ENCODE data around the gene ZNF319. TPM values are rescaled to one million over a fixed set of nuclear protein-coding genes. Genes with fewer than 3 reads are reported as not detected.

The ZNF319 gene
- total RNA-seq, 1 donor from 2014 or later, result 3.1 TPM

DNA sequence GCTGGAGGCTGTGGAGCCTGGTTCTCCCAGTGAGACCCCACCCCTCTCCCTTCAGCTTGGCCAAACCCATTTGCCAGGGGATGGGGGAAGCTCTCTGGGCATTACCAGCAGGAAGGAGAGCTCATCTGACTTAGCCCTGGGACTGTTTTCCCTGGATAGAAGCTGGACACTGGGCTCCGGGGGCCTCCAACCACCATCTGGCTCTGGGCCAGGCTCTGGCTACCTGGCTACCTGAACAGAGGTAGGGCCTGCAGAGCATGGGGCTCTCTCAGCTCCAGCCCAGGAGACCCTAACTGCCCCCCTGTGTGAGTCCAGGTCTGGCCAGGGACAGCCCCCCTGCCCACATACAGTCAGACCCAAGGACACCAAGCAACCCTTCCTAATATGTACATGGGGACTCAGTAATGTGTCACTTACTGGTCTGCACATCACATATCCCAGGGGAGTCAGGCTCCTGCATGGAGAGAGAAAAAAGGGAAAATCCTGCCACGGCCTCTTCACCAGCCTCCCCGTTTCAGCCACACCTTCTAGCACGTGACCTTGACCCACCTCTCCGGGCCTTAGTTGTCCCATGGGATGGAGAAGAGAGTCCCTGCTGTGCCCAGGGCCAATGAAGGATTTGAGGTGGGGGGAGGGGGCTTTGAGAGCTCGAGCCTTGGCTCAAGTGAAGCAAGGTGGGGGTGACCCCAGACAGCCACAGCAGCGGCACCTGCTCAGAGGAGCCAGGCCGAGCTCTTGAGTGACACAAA, 43.4 kb downstream of the ZNF319 start:
- Histone ChIP-seq H3K9ac (ENCODE audit: low read depth in 1 of 3, low read length in 3 of 3) (no peak overlapping the region), H3K36me3 (ENCODE audit: control insufficient read depth in 3 of 3, insufficient read depth in 3 of 3, low read length in 3 of 3) (no peaks in the 10 kb centered on the region), H3K9me3 (ENCODE audit: control insufficient read depth in 3 of 3, low read length in 3 of 3) (no peaks in the 10 kb centered on the region), H3K4me3 (ENCODE audit: low read length in 3 of 3) (no peak overlapping the region), H3K4me1 (ENCODE audit: control insufficient read depth in 3 of 3, insufficient read depth in 3 of 3, low read length in 3 of 3) (no peaks in the 10 kb centered on the region), H3K27ac (ENCODE audit: low read depth, low read length) (no peak overlapping the region), H3K27me3 (ENCODE audit: control insufficient read depth in 3 of 3, insufficient read depth in 3 of 3, low read length in 3 of 3) (peaks cover 0 to 7% (median 0%) of the 10 kb centered on the region in 3 donors)

DNA sequence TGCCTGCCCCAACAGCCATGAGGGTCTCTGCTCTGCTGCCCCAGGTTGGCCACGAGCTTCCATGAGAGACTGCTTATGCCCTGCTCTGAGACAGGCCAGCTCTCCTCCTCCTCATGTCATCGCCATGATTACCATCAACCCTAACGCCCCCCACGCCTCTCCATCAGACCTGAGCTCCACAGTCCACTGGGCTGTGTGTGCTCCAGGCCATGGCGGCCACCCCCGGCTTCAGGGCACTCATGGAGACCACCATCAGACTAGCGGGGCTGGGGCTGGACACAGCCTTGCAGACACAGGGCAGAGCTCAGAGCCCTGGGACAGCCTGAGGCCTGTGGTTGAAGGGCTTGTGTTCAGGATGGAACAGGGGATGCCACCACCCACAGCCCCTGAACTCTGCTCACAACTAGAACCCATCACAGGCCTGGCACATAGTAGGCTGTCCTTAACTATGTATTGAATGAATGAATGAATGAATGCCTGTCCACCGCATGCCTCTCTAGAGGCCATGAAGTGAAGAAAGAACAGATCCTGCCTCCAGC, 44.1 kb downstream of the ZNF319 start:
- H3K27me3 ChIP-seq (ENCODE audit: control insufficient read depth in 3 of 3, insufficient read depth in 3 of 3, low read length in 3 of 3), result peaks cover 0 to 7% (median 0%) of the 10 kb centered on the region in 3 donors
- no peaks in the 10 kb centered on the region for H3K4me1 ChIP-seq (ENCODE audit: control insufficient read depth in 3 of 3, insufficient read depth in 3 of 3, low read length in 3 of 3)
- no peaks in the 10 kb centered on the region for H3K9me3 ChIP-seq (ENCODE audit: control insufficient read depth in 3 of 3, low read length in 3 of 3)
- no peaks in the 10 kb centered on the region for H3K36me3 ChIP-seq (ENCODE audit: control insufficient read depth in 3 of 3, insufficient read depth in 3 of 3, low read length in 3 of 3)
- no peak overlapping the region for H3K27ac ChIP-seq (ENCODE audit: low read depth, low read length)
- H3K9ac ChIP-seq (ENCODE audit: low read depth in 1 of 3, low read length in 3 of 3), result no peak overlapping the region
- H3K4me3 ChIP-seq (ENCODE audit: low read length in 3 of 3), result no peak overlapping the region

DNA sequence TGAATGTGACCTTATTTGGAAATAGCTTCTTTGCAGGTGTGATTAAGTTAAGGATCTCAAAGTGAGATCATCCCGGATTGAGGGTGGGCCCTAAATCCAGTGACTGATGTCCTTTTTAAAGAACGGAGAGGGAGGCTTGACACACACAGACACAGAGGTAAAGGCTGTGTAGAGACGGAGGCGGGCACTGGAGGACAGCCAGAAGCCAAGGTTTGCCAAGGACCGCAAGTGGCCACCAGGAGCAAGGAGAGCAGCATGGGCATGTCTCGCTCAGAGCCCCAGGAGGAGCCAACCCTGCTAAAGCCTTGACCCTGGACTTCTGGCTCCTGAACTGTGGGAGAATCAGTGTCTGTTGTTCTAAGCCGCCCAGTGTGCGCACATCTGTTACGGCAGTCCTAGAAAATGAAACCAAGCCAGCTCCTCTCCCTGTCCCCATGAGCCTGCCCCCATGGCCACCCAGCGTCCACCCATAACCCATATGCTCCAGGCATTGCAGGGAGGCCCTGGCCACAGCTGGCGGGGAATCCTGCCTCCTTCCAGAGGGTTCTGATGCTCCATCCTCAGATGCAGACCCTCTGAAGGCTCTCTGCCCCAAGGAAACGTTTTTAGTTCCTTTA, 44.8 kb downstream of the ZNF319 start:
- H3K9ac ChIP-seq (ENCODE audit: low read depth in 1 of 3, low read length in 3 of 3), result no peak overlapping the region
- H3K36me3 ChIP-seq (ENCODE audit: control insufficient read depth in 3 of 3, insufficient read depth in 3 of 3, low read length in 3 of 3), result no peaks in the 10 kb centered on the region
- no peaks in the 10 kb centered on the region for H3K4me1 ChIP-seq (ENCODE audit: control insufficient read depth in 3 of 3, insufficient read depth in 3 of 3, low read length in 3 of 3)
- H3K9me3 ChIP-seq (ENCODE audit: control insufficient read depth in 3 of 3, low read length in 3 of 3), result no peaks in the 10 kb centered on the region
- peaks cover 0 to 7% (median 2%) of the 10 kb centered on the region in 3 donors for H3K27me3 ChIP-seq (ENCODE audit: control insufficient read depth in 3 of 3, insufficient read depth in 3 of 3, low read length in 3 of 3)
- H3K4me3 ChIP-seq (ENCODE audit: low read length in 3 of 3), result no peak overlapping the region
- H3K27ac ChIP-seq (ENCODE audit: low read depth, low read length), result no peak overlapping the region

DNA sequence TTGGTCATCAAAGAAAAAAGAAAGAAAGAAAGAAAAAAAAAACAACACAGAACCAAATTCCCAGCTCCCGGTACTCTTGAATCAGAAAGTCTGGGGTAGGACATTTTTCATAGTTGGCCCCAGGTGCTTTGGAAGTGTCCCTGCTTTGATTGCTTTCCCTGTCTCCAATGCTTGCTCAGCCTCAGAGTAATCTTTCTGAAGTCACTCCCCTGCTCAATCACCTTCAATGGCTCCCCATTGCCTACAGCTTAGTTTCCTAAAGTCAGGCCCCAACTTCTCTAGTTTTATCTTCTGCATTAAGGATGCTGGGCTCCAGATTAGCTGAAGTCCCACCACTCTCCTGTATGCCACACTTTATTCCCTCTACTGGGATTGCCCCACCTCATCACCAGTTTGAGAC, 46.6 kb downstream of the ZNF319 start:
- Histone ChIP-seq H3K4me3 (ENCODE audit: low read length in 3 of 3) (no peak overlapping the region), H3K9ac (ENCODE audit: low read depth in 1 of 3, low read length in 3 of 3) (no peak overlapping the region), H3K9me3 (ENCODE audit: control insufficient read depth in 3 of 3, low read length in 3 of 3) (no peaks in the 10 kb centered on the region), H3K36me3 (ENCODE audit: control insufficient read depth in 3 of 3, insufficient read depth in 3 of 3, low read length in 3 of 3) (no peaks in the 10 kb centered on the region), H3K27ac (ENCODE audit: low read depth, low read length) (no peak overlapping the region), H3K4me1 (ENCODE audit: control insufficient read depth in 3 of 3, insufficient read depth in 3 of 3, low read length in 3 of 3) (no peaks in the 10 kb centered on the region), H3K27me3 (ENCODE audit: control insufficient read depth in 3 of 3, insufficient read depth in 3 of 3, low read length in 3 of 3) (peaks cover 4 to 14% (median 7%) of the 10 kb centered on the region in 3 donors)

DNA sequence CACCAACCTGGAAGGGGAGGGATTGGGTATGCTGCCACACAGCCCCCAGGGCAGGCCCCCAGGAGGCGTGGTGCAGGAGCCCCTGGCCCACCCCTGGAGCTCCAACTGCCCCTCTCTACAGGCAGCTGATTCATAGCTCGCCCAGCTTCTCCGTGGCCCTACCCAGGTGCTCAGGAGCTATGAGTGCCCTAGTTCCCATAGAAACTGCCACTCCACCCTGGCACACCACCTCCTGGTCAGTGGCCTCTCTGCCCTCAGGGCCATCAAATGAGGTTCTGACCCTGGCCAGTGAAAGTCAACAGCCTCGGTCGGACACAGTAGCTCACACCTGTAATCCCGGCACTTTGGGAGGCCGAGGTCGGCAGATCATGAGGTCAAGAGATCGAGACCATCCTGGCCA, 47.6 kb downstream of the ZNF319 start:
- H3K27me3 ChIP-seq (ENCODE audit: control insufficient read depth in 3 of 3, insufficient read depth in 3 of 3, low read length in 3 of 3), result peaks cover 4 to 16% (median 7%) of the 10 kb centered on the region in 3 donors
- no peaks in the 10 kb centered on the region for H3K36me3 ChIP-seq (ENCODE audit: control insufficient read depth in 3 of 3, insufficient read depth in 3 of 3, low read length in 3 of 3)
- no peak overlapping the region for H3K4me3 ChIP-seq (ENCODE audit: low read length in 3 of 3)
- no peak overlapping the region for H3K9ac ChIP-seq (ENCODE audit: low read depth in 1 of 3, low read length in 3 of 3)
- H3K4me1 ChIP-seq (ENCODE audit: control insufficient read depth in 3 of 3, insufficient read depth in 3 of 3, low read length in 3 of 3), result no peaks in the 10 kb centered on the region
- H3K9me3 ChIP-seq (ENCODE audit: control insufficient read depth in 3 of 3, low read length in 3 of 3), result no peaks in the 10 kb centered on the region
- no peak overlapping the region for H3K27ac ChIP-seq (ENCODE audit: low read depth, low read length)

DNA sequence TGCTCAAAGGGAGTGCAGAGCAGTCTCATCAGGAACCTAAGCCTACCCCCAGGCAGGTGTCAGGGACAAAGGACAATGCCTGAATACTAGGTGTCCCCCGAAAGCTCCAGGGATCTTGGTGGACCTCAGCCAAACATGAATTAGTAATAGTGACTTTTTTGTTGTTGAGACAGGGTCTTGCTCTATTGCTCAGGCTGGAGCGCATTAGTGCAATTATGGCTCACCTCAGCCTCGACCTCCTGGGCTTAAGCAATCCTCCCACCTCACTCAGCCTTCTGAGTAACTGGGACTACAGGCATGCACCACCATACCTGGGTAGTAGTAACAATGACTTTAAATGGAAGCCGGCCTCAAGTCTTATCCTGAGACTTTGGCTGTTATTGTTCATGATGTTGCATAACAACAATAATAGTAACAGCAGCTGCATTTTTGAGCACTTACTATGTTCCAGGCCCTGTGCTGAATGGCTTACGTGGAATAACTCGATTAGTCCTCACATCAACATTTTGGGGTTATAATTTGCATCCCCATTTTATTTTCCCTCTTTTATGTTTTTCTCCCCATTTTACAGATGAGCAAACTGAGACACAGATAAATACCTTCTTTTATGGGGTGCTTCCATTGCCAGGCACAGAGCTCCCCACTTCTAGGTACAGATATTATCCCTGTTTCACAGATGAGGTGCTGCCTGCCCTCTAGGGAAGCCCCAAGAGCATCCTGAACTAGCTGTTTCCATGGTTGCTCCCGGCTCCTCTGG, 49.1 kb downstream of the ZNF319 start:
- Histone ChIP-seq H3K36me3 (ENCODE audit: control insufficient read depth in 3 of 3, insufficient read depth in 3 of 3, low read length in 3 of 3) (no peaks in the 10 kb centered on the region), H3K27me3 (ENCODE audit: control insufficient read depth in 3 of 3, insufficient read depth in 3 of 3, low read length in 3 of 3) (peaks cover 4 to 16% (median 7%) of the 10 kb centered on the region in 3 donors), H3K27ac (ENCODE audit: low read depth, low read length) (no peak overlapping the region), H3K9ac (ENCODE audit: low read depth in 1 of 3, low read length in 3 of 3) (no peak overlapping the region), H3K4me1 (ENCODE audit: control insufficient read depth in 3 of 3, insufficient read depth in 3 of 3, low read length in 3 of 3) (no peaks in the 10 kb centered on the region), H3K9me3 (ENCODE audit: control insufficient read depth in 3 of 3, low read length in 3 of 3) (no peaks in the 10 kb centered on the region), H3K4me3 (ENCODE audit: low read length in 3 of 3) (no peak overlapping the region)

DNA sequence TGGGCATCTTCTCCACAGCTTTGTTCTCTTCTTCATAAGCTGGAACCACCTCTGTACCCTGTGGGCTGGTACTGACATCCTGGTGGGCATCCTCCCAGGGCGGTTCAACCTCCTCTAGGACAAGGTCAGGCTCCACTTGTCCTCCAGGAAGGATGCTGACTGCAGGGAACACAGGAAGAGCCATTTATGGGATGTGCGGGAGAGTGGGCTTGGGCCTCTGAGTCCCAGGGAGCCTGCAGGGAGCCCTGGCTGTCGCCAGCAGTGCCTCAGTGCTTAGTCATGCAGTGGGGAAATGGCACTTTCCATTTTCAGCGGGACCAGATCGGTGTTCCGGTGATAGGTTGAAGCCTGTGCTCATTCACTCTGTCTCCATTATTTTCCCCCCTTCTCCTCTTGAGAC, 50.1 kb downstream of the ZNF319 start:
- no peaks in the 10 kb centered on the region for H3K36me3 ChIP-seq (ENCODE audit: control insufficient read depth in 3 of 3, insufficient read depth in 3 of 3, low read length in 3 of 3)
- H3K4me3 ChIP-seq (ENCODE audit: low read length in 3 of 3), result no peak overlapping the region
- no peaks in the 10 kb centered on the region for H3K4me1 ChIP-seq (ENCODE audit: control insufficient read depth in 3 of 3, insufficient read depth in 3 of 3, low read length in 3 of 3)
- peaks cover 4 to 16% (median 7%) of the 10 kb centered on the region in 3 donors for H3K27me3 ChIP-seq (ENCODE audit: control insufficient read depth in 3 of 3, insufficient read depth in 3 of 3, low read length in 3 of 3)
- no peak overlapping the region for H3K27ac ChIP-seq (ENCODE audit: low read depth, low read length)
- no peaks in the 10 kb centered on the region for H3K9me3 ChIP-seq (ENCODE audit: control insufficient read depth in 3 of 3, low read length in 3 of 3)
- H3K9ac ChIP-seq (ENCODE audit: low read depth in 1 of 3, low read length in 3 of 3), result no peak overlapping the region

DNA sequence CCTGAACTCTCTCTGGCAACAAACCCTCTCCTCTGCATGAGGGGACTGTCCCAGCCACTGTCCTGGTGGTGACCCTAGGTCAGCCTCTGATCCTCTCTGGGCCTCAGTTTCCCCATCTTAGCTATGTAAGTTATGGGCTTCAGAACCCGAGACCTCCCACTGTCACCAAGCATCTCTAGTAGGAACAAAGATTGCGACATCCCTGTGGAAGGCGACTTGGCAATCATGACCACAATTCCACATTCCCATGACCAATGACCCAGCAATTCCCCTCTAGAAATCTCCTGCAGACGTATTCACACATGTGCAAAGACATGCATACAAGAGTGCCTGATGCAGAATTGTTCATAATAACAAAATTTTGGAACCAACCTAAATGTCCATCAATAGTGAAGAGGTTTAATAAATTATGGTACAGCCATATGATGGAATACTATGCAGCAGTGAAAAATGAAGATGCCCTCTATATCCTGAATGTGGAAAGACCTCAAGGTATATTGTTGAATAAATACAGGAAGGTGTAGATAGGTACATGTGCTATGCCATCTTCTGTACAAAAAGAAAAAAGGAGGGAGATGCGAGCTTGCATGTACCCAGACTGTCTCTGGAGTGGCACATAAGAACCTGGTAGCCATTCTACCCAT, 50.8 kb downstream of the ZNF319 start:
- H3K27me3 ChIP-seq (ENCODE audit: control insufficient read depth in 3 of 3, insufficient read depth in 3 of 3, low read length in 3 of 3), result peaks cover 4 to 16% (median 7%) of the 10 kb centered on the region in 3 donors
- H3K27ac ChIP-seq (ENCODE audit: low read depth, low read length), result no peak overlapping the region
- H3K4me1 ChIP-seq (ENCODE audit: control insufficient read depth in 3 of 3, insufficient read depth in 3 of 3, low read length in 3 of 3), result no peaks in the 10 kb centered on the region
- no peak overlapping the region for H3K4me3 ChIP-seq (ENCODE audit: low read length in 3 of 3)
- no peak overlapping the region for H3K9ac ChIP-seq (ENCODE audit: low read depth in 1 of 3, low read length in 3 of 3)
- no peaks in the 10 kb centered on the region for H3K36me3 ChIP-seq (ENCODE audit: control insufficient read depth in 3 of 3, insufficient read depth in 3 of 3, low read length in 3 of 3)
- no peaks in the 10 kb centered on the region for H3K9me3 ChIP-seq (ENCODE audit: control insufficient read depth in 3 of 3, low read length in 3 of 3)

DNA sequence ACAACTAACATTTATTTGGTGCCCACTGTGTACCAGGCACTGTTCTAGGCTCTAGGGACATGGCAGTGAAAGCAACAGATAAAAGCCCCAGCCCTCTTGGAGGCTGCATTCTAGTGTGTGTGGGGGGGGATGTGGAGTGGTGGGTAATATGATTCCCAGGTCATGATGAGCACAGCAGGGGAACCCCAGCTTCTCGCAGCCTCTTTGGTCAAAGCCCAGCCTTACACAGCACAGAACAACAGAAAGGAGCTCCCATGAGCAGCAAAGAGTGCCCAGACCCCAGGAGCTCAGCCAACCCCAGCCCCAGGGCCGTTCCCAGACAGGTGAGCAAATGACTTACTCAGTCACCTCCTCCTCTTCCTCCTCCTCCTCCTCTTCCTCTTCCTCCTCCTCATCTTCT, 51.5 kb downstream of the ZNF319 start:
- Histone ChIP-seq H3K9me3 (ENCODE audit: control insufficient read depth in 3 of 3, low read length in 3 of 3) (no peaks in the 10 kb centered on the region), H3K9ac (ENCODE audit: low read depth in 1 of 3, low read length in 3 of 3) (no peak overlapping the region), H3K27me3 (ENCODE audit: control insufficient read depth in 3 of 3, insufficient read depth in 3 of 3, low read length in 3 of 3) (peaks cover 4 to 16% (median 7%) of the 10 kb centered on the region in 3 donors), H3K4me3 (ENCODE audit: low read length in 3 of 3) (no peak overlapping the region), H3K27ac (ENCODE audit: low read depth, low read length) (no peak overlapping the region), H3K36me3 (ENCODE audit: control insufficient read depth in 3 of 3, insufficient read depth in 3 of 3, low read length in 3 of 3) (no peaks in the 10 kb centered on the region), H3K4me1 (ENCODE audit: control insufficient read depth in 3 of 3, insufficient read depth in 3 of 3, low read length in 3 of 3) (no peaks in the 10 kb centered on the region)

Measured in skeletal muscle tissue (tissue), 4 donors.